Liver (tissue), 3 donors: ENCODE measurements around the gene NOP10.

Source experiments
- GABPA ChIP-seq, 2 donors: IDR thresholded peaks in 1 of 2; conservative IDR thresholded peaks in 1 of 2; 2 replicates each; pipeline ENCODE4 v1.6.1; 2016; ENCODE audit warnings: antibody characterized with exemption in 2 of 2, mild to moderate bottlenecking in 1 of 2, moderate library complexity in 1 of 2
- HNF4A ChIP-seq, 2 donors: conservative IDR thresholded peaks; 2 replicates each; pipeline ENCODE4 v1.6.1; 2016; ENCODE audit warnings: antibody characterized with exemption in 2 of 2, mild to moderate bottlenecking in 2 of 2
- RAD21 ChIP-seq, 2 donors: IDR thresholded peaks; 2 replicates each; pipeline ENCODE4 v1.6.1; 2016; ENCODE audit warnings: antibody characterized with exemption in 2 of 2, mild to moderate bottlenecking in 2 of 2
- SP1 ChIP-seq: IDR thresholded peaks from 2 replicates; pipeline ENCODE4 v1.6.1; 2018; ENCODE audit warnings: antibody characterized with exemption, mild to moderate bottlenecking
- TAF1 ChIP-seq: conservative IDR thresholded peaks from 2 replicates; pipeline ENCODE4 v1.6.1; 2016; ENCODE audit warnings: antibody characterized with exemption, mild to moderate bottlenecking
- YY1 ChIP-seq: IDR thresholded peaks from 2 replicates; pipeline ENCODE4 v1.6.1; 2016; ENCODE audit warnings: antibody characterized with exemption, mild to moderate bottlenecking
- TF ChIP-seq, protein P1 (sequence below): fragments of 150-350 bp; IDR thresholded peaks from 2 replicates; pipeline ENCODE4 v1.5.1; 2017; ENCODE audit warnings: improper control_type of control experiment, low read depth, low read length; ENCODE audit not compliant: missing input control
- TF ChIP-seq, protein P2 (sequence below): IDR thresholded peaks from 2 replicates; pipeline ENCODE4 v1.6.1; 2016; ENCODE audit warnings: antibody characterized with exemption
- TF ChIP-seq, protein P3 (sequence below): IDR thresholded peaks from 2 replicates; pipeline ENCODE4 v1.6.1; 2016; ENCODE audit warnings: antibody characterized with exemption, mild to moderate bottlenecking
- donor health status: healthy.
- donor health status: healthy.

DNA sequence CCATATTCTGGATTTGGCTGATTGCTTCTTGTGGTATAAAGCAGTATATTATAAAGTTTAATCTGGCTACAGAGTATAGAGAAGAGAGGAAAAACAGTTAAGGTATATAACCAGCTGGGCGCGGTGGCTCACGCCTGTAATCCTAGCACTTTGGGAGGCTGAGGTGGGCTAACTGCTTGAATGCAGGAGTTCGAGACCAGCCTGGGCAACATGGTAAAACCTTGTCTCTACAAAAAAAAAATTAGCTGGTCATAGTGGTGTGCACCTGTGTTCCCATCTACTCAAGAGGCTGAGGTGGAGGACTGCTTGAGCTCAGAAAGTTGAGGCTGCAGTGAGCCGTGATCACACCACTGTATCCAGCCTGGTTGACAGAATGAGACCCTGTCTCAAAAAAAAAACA lies 12.7 kb downstream of the NOP10 start:
- TF ChIP-seq, protein P1, sequence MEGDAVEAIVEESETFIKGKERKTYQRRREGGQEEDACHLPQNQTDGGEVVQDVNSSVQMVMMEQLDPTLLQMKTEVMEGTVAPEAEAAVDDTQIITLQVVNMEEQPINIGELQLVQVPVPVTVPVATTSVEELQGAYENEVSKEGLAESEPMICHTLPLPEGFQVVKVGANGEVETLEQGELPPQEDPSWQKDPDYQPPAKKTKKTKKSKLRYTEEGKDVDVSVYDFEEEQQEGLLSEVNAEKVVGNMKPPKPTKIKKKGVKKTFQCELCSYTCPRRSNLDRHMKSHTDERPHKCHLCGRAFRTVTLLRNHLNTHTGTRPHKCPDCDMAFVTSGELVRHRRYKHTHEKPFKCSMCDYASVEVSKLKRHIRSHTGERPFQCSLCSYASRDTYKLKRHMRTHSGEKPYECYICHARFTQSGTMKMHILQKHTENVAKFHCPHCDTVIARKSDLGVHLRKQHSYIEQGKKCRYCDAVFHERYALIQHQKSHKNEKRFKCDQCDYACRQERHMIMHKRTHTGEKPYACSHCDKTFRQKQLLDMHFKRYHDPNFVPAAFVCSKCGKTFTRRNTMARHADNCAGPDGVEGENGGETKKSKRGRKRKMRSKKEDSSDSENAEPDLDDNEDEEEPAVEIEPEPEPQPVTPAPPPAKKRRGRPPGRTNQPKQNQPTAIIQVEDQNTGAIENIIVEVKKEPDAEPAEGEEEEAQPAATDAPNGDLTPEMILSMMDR = no peak
- TF ChIP-seq, protein P2, sequence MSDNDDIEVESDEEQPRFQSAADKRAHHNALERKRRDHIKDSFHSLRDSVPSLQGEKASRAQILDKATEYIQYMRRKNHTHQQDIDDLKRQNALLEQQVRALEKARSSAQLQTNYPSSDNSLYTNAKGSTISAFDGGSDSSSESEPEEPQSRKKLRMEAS = no peak
- no peak for TF ChIP-seq TAF1
- TF ChIP-seq HNF4A (conservative IDR thresholded peaks at IDR 0.05) = no peak
- no peak for TF ChIP-seq YY1
- TF ChIP-seq, protein P3, sequence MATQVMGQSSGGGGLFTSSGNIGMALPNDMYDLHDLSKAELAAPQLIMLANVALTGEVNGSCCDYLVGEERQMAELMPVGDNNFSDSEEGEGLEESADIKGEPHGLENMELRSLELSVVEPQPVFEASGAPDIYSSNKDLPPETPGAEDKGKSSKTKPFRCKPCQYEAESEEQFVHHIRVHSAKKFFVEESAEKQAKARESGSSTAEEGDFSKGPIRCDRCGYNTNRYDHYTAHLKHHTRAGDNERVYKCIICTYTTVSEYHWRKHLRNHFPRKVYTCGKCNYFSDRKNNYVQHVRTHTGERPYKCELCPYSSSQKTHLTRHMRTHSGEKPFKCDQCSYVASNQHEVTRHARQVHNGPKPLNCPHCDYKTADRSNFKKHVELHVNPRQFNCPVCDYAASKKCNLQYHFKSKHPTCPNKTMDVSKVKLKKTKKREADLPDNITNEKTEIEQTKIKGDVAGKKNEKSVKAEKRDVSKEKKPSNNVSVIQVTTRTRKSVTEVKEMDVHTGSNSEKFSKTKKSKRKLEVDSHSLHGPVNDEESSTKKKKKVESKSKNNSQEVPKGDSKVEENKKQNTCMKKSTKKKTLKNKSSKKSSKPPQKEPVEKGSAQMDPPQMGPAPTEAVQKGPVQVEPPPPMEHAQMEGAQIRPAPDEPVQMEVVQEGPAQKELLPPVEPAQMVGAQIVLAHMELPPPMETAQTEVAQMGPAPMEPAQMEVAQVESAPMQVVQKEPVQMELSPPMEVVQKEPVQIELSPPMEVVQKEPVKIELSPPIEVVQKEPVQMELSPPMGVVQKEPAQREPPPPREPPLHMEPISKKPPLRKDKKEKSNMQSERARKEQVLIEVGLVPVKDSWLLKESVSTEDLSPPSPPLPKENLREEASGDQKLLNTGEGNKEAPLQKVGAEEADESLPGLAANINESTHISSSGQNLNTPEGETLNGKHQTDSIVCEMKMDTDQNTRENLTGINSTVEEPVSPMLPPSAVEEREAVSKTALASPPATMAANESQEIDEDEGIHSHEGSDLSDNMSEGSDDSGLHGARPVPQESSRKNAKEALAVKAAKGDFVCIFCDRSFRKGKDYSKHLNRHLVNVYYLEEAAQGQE = no peak
- no peak for TF ChIP-seq RAD21 (IDR thresholded peaks at IDR 0.05)
- TF ChIP-seq GABPA (IDR thresholded peaks at IDR 0.05 in 1 of 2, conservative IDR thresholded peaks at IDR 0.05 in 1 of 2) = no peak
- no peak for TF ChIP-seq SP1
